Measurements from ENCODE around the gene DCANP1. TPM values are rescaled to one million over a fixed set of nuclear protein-coding genes. Genes with fewer than 3 reads are reported as not detected.

Gene DCANP1
- total and polyA plus RNA-seq, 10 of the 15 experiments (the other 5 are each of a cell fraction or from before 2014, with no cell fraction given): 0.01 TPM; not detected in 9

GRCh38 chr5:135488727-135489465 lies 41.7 kb upstream of the DCANP1 start:
- H3K9me3 ChIP-seq (replicated peaks; ENCODE audit: control insufficient read depth, insufficient read depth, low read length): no peaks in the 10 kb centered on the region
- SMC1A ChIA-PET (ENCODE audit: uncharacterized antibody, unreplicated experiment): no interaction called here
- H3K27ac ChIP-seq (ENCODE audit: control insufficient read depth, insufficient read depth): no peak overlapping the region

GRCh38 chr5:135487839-135488514 lies 40.8 kb upstream of the DCANP1 start:
- no peak for TF ChIP-seq BACH1 (IDR thresholded peaks at IDR 0.05; ENCODE audit: borderline replicate concordance)
- ChIA-PET CTCF (interaction anchor here (0.7 to 1.9 kb wide), 4 partner anchors 24 to 78 kb away, joined by 3 to 5 read pairs (median 4); no protein-coding TSS in a partner anchor), RAD21 (ENCODE audit: unreplicated experiment) (no interaction called here), SMC1A (ENCODE audit: uncharacterized antibody, unreplicated experiment) (no interaction called here), POLR2A (no interaction called here)
- Histone ChIP-seq H3K27ac (ENCODE audit: control insufficient read depth, insufficient read depth) (no peak overlapping the region), H4K20me1 (ENCODE audit: control insufficient read depth, insufficient read depth) (no peaks in the 10 kb centered on the region; the same call in 1 of the 2 replicates), H3K9me3 (replicated peaks; ENCODE audit: control insufficient read depth, insufficient read depth, low read length) (no peaks in the 10 kb centered on the region), H3K27me3 (replicated peaks in 1 of 2; ENCODE audit: control insufficient read depth in 2 of 2, insufficient read depth in 2 of 2, low read length in 1 of 2) (peaks cover 9 to 17% of the 10 kb centered on the region in 2 experiments; a peak in 3 of 4 replicates), H3K4me2 (ENCODE audit: control insufficient read depth, insufficient read depth) (no peak overlapping the region), H3K36me3 (ENCODE audit: control insufficient read depth in 2 of 2, insufficient read depth in 2 of 2, low read length in 1 of 2) (no peaks in the 10 kb centered on the region), H3K79me2 (ENCODE audit: control insufficient read depth, insufficient read depth, low read length) (no peaks in the 10 kb centered on the region), H3K4me3 (no peak overlapping the region), H2AFZ (ENCODE audit: control insufficient read depth, low read depth, low read length) (no peak overlapping the region), H3K9ac (ENCODE audit: control insufficient read depth, insufficient read depth, low read length) (no peak overlapping the region), H3K4me1 (ENCODE audit: control insufficient read depth, insufficient read depth, low read length) (no peaks in the 10 kb centered on the region)
- in situ Hi-C loops (cut with MboI) (no loop called here), intact Hi-C loops (cut with micrococcal nuclease; ENCODE audit: unreplicated experiment) (no loop called here)
- DNase-seq (ENCODE audit: low read depth, low spot score): no peak
- no peak for FAIRE-seq
- ATAC-seq: no peak
- 58% methylated on average over 9 of the region's 11 CpGs for WGBS (ENCODE audit: insufficient coverage, insufficient replicate concordance, low lambda C conversion rate, missing lambda C conversion rate)
- no TSS peak for BruUV-seq (replicated peaks)

More at GRCh38 chr5:135488727-135489465, 41.7 kb upstream of the DCANP1 start:
- ChIA-PET POLR2A (no interaction called here), RAD21 (ENCODE audit: unreplicated experiment) (no interaction called here), CTCF (interaction anchor here (1.1 kb wide), 1 partner anchor 77 kb away, joined by 3 read pairs; no protein-coding TSS in a partner anchor)
- no peak for FAIRE-seq
- no peak for ATAC-seq
- H3K4me1 ChIP-seq (ENCODE audit: control insufficient read depth, insufficient read depth, low read length): no peaks in the 10 kb centered on the region
- no peaks in the 10 kb centered on the region; the same call in 1 of the 2 replicates for H4K20me1 ChIP-seq (ENCODE audit: control insufficient read depth, insufficient read depth)
- H3K36me3 ChIP-seq (ENCODE audit: control insufficient read depth in 2 of 2, insufficient read depth in 2 of 2, low read length in 1 of 2): no peaks in the 10 kb centered on the region
- H3K79me2 ChIP-seq (ENCODE audit: control insufficient read depth, insufficient read depth, low read length): no peaks in the 10 kb centered on the region
- TF ChIP-seq JUND (IDR thresholded peaks at IDR 0.05; ENCODE audit: low read depth, low read length): no peak
- TF ChIP-seq RBBP5 (conservative IDR thresholded peaks at IDR 0.05): no peak
- TF ChIP-seq ZSCAN29 (IDR thresholded peaks at IDR 0.05): no peak
- TF ChIP-seq SUZ12 (IDR thresholded peaks at IDR 0.05; ENCODE audit: unreplicated experiment): peak; percentile 83
- no peak overlapping the region for H3K4me2 ChIP-seq (ENCODE audit: control insufficient read depth, insufficient read depth)
- in situ Hi-C loops (cut with MboI): no loop called here
- no TSS peak for BruUV-seq (replicated peaks)
- DNase-seq (ENCODE audit: low read depth, low spot score): no peak
- intact Hi-C loops (cut with micrococcal nuclease; ENCODE audit: unreplicated experiment): no loop called here
- no peak overlapping the region for H3K9ac ChIP-seq (ENCODE audit: control insufficient read depth, insufficient read depth, low read length)
- peaks cover 10 to 20% of the 10 kb centered on the region in 2 experiments; a peak in 3 of 4 replicates for H3K27me3 ChIP-seq (replicated peaks in 1 of 2; ENCODE audit: control insufficient read depth in 2 of 2, insufficient read depth in 2 of 2, low read length in 1 of 2)
- 4% methylated on average over 43 of the region's 44 CpGs for WGBS (ENCODE audit: insufficient coverage, insufficient replicate concordance, low lambda C conversion rate, missing lambda C conversion rate)
- no peak overlapping the region for H2AFZ ChIP-seq (ENCODE audit: control insufficient read depth, low read depth, low read length)
- no peak overlapping the region for H3K4me3 ChIP-seq

Data from GM12878 (cell line).